A549 (cell line): ENCODE results near the gene MAD1L1. TPM values are rescaled to one million over a fixed set of nuclear protein-coding genes. Genes with fewer than 3 reads are reported as not detected.

Source experiments
- ATAC-seq, 2 experiments: fragments of 200-7000 bp in 1 of 2; fragments of >200 bp in 1 of 2; cut with Nextera tagmentation in 1 of 2; cut with Tn5 transposase in 1 of 2; 3 replicates each; pipeline versions ENCODE4 v1.8.0 to v1.9.1; 2018 to 2020; ENCODE audit warnings: mild to moderate bottlenecking in 1 of 2, moderate library complexity in 1 of 2
- CTCF ChIA-PET: fragments of 300-600 bp; sonication (Branson Sonifier 250); formaldehyde crosslinking; extraction: SDS; loops from one replicate; lab custom pipeline; 2021; ENCODE audit warnings: antibody characterized with exemption, inconsistent platforms; lab: Yijun Ruan, JAX
- POLR2A ChIA-PET: fragments of 350-600 bp; formaldehyde crosslinking; extraction: SDS; loops from one replicate; lab custom pipeline; 2021; ENCODE audit warnings: antibody characterized with exemption, inconsistent platforms; lab: Yijun Ruan, JAX
- DNase-seq, 2 experiments: peaks; one replicate each; pipeline versions ENCODE4 v3.0.0 to v3.0.0-alpha.2; 2011 to 2016; ENCODE audit warnings: low read depth in 1 of 2, low spot score in 1 of 2
- FAIRE-seq: peaks from 2 replicates; lab custom pipeline; 2011; peaks lifted over from hg19 to GRCh38; lab: Jason Lieb, UNC
- H3K27ac ChIP-seq, 2 experiments: fragments of >200 bp; sonication (Bioruptor Twin); formaldehyde crosslinking; 3 replicates each; pipeline ENCODE4 v1.5.1; 2016 to 2017
- H3K4me1 ChIP-seq: fragments of >200 bp; sonication (Bioruptor Twin); formaldehyde crosslinking; 3 replicates; pipeline ENCODE4 v1.6.1; 2016
- H3K4me2 ChIP-seq: fragments of >200 bp; sonication (Bioruptor Twin); formaldehyde crosslinking; 3 replicates; pipeline ENCODE4 v1.6.1; 2016
- H3K4me3 ChIP-seq: fragments of >200 bp; sonication (Bioruptor Twin); formaldehyde crosslinking; 3 replicates; pipeline ENCODE4 v1.5.1; 2016
- H3K9me3 ChIP-seq: fragments of >200 bp; sonication (Bioruptor Twin); formaldehyde crosslinking; 3 replicates; pipeline ENCODE4 v1.6.1; 2016
- CEBPB ChIP-seq, 2 experiments: fragments of >200 bp in 1 of 2; sonication (Bioruptor Twin) in 1 of 2; formaldehyde crosslinking in 1 of 2; IDR thresholded peaks; 2 replicates each; pipeline ENCODE4 v1.6.1; 2012 to 2016
- CHD2 ChIP-seq: fragments of 150-350 bp; IDR thresholded peaks from 2 replicates; pipeline ENCODE4 v1.6.1; 2014; ENCODE audit warnings: low read length; ENCODE audit not compliant: partially characterized antibody
- FOXS1 ChIP-seq: fragments of 250-450 bp; sonication (Bioruptor Pico); IDR thresholded peaks from 2 replicates; pipeline ENCODE4 v1.5.0; 2020; ENCODE audit warnings: mild to moderate bottlenecking, moderate library complexity
- GATA3 ChIP-seq: IDR thresholded peaks from 2 replicates; pipeline ENCODE4 v1.6.1; 2012; ENCODE audit warnings: borderline replicate concordance
- HDAC2 ChIP-seq: fragments of 200-600 bp; sonication (generic); IDR thresholded peaks from 2 replicates; pipeline ENCODE4 v1.6.1; 2016
- JUN ChIP-seq, 2 experiments: fragments of >200 bp; sonication (Bioruptor Twin); formaldehyde crosslinking; IDR thresholded peaks; 2 replicates in 1 of 2; 3 replicates in 1 of 2; pipeline ENCODE4 v1.6.1; 2016 to 2017
- JUNB ChIP-seq: fragments of >200 bp; sonication (Bioruptor Twin); formaldehyde crosslinking; IDR thresholded peaks from 2 replicates; pipeline ENCODE4 v1.6.1; 2016
- KDM1A ChIP-seq: fragments of 200-600 bp; sonication (generic); IDR thresholded peaks from 2 replicates; pipeline ENCODE4 v1.6.1; 2016; ENCODE audit warnings: low read depth, mild to moderate bottlenecking
- MAFK ChIP-seq: fragments of 450-650 bp; IDR thresholded peaks from 2 replicates; pipeline ENCODE4 v1.6.1; 2014; ENCODE audit not compliant: partially characterized antibody
- NR3C1 ChIP-seq: fragments of >200 bp; sonication (Bioruptor Twin); formaldehyde crosslinking; IDR thresholded peaks from 3 replicates; pipeline ENCODE4 v1.6.1; 2017
- PHF8 ChIP-seq: fragments of 200-600 bp; sonication (generic); IDR thresholded peaks from 2 replicates; pipeline ENCODE4 v1.6.1; 2016; ENCODE audit warnings: low read depth, mild to moderate bottlenecking, antibody characterized with exemption, moderate library complexity, borderline replicate concordance
- POLR2A ChIP-seq: IDR thresholded peaks from 2 replicates; pipeline ENCODE4 v1.6.1; 2012; ENCODE audit warnings: mild to moderate bottlenecking, low read length
- POLR2AphosphoS2 ChIP-seq: conservative IDR thresholded peaks from 2 replicates; pipeline ENCODE4 v1.6.1; 2012; ENCODE audit warnings: low read length, improper control_type of control experiment, inconsistent platforms
- RCOR1 ChIP-seq: fragments of 150-350 bp; IDR thresholded peaks from 2 replicates; pipeline ENCODE4 v1.6.1; 2014; ENCODE audit warnings: antibody characterized with exemption, low read length, low read depth
- RFX5 ChIP-seq: fragments of 450-650 bp; IDR thresholded peaks from 2 replicates; pipeline ENCODE4 v1.7.1; 2014; ENCODE audit warnings: antibody characterized with exemption, mild to moderate bottlenecking, moderate library complexity
- SMC3 ChIP-seq: fragments of >200 bp; sonication (Bioruptor Twin); formaldehyde crosslinking; IDR thresholded peaks from 3 replicates; pipeline ENCODE4 v1.6.1; 2018; ENCODE audit warnings: inconsistent platforms
- TP53 ChIP-seq: fragments of 250-450 bp; sonication (Bioruptor Pico); IDR thresholded peaks from 2 replicates; pipeline ENCODE4 v1.5.0; 2021; ENCODE audit warnings: mild to moderate bottlenecking, moderate library complexity
- WGBS: methylation state at CpG from one replicate; pipeline ENCODE4 v1.1.6; 2017; ENCODE audit errors: missing lambda C conversion rate; 5-methylcytosine and 5-hydroxymethylcytosine counted together
- polyA plus RNA-seq, 4 experiments: library from polyadenylated mRNA; depleted of rRNA in 3 of 4; stranded (reverse); fragments of >200 nt; fragmentation: RNase III in 1 of 4; extraction: RNeasy Plus Mini Kit Qiagen cat#74134 plus additional on column Dnase treatment in 1 of 4; gene quantifications; 2 replicates in 3 of 4; 3 replicates in 1 of 4; pipeline ENCODE4 v1.2.3, GENCODE V29; 2011 to 2017
- TF ChIP-seq, protein P1 (sequence below): fragments of >200 bp; sonication (Bioruptor Twin); formaldehyde crosslinking; IDR thresholded peaks from 3 replicates; pipeline ENCODE4 v1.5.1; 2016
- TF ChIP-seq, protein P2 (sequence below): fragments of >200 bp; sonication (Bioruptor Twin); formaldehyde crosslinking; IDR thresholded peaks from 2 replicates; pipeline ENCODE4 v1.6.1; 2016

Gene MAD1L1
- polyA plus RNA-seq, 2 of the 4 experiments (the other 2 are of a cell fraction) = 13.6 to 16.6 TPM

DNA sequence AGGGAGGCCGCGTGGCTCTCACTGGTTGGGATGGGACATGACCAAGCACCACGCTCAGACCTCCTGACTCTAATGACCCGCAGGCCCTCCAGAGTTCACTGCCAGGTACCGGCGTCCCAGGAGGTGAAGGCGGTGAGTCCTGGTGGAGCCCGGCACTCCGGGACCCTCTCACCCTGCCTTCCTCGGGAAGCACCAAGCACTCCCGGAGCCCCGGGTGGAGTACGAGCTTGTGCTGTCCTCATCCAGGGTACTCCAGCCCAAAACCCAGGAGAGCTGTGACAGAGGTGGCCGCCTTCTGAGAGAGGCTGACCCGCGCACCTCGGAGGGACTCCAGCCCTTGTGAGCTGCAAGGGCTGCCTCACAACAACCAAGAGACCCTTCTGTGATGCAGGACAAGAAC lies 9.4 kb downstream of the MAD1L1 start:
- 92% methylated on average over 7 of the region's 17 CpGs for WGBS
- DNase-seq = no peak
- H3K4me3 ChIP-seq = no peak overlapping the region
- H3K27ac ChIP-seq = no peak overlapping the region
- H3K9me3 ChIP-seq = no peaks in the 10 kb centered on the region
- no peak for TF ChIP-seq RFX5
- no peak for TF ChIP-seq KDM1A
- TF ChIP-seq, protein P1, sequence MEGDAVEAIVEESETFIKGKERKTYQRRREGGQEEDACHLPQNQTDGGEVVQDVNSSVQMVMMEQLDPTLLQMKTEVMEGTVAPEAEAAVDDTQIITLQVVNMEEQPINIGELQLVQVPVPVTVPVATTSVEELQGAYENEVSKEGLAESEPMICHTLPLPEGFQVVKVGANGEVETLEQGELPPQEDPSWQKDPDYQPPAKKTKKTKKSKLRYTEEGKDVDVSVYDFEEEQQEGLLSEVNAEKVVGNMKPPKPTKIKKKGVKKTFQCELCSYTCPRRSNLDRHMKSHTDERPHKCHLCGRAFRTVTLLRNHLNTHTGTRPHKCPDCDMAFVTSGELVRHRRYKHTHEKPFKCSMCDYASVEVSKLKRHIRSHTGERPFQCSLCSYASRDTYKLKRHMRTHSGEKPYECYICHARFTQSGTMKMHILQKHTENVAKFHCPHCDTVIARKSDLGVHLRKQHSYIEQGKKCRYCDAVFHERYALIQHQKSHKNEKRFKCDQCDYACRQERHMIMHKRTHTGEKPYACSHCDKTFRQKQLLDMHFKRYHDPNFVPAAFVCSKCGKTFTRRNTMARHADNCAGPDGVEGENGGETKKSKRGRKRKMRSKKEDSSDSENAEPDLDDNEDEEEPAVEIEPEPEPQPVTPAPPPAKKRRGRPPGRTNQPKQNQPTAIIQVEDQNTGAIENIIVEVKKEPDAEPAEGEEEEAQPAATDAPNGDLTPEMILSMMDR = no peak
- no peak for FAIRE-seq
- H3K4me1 ChIP-seq = 0 out of 3 replicates have a peak, but pooled peaks cover 6% of the 10 kb centered on the region
- ATAC-seq = no peak
- H3K4me2 ChIP-seq = no peak overlapping the region
- ChIA-PET POLR2A (no interaction called here), CTCF (interaction anchor here (1.5 to 1.9 kb wide), 3 partner anchors 8 to 246 kb away, joined by 3 to 7 read pairs (median 3); no protein-coding TSS in a partner anchor)

DNA sequence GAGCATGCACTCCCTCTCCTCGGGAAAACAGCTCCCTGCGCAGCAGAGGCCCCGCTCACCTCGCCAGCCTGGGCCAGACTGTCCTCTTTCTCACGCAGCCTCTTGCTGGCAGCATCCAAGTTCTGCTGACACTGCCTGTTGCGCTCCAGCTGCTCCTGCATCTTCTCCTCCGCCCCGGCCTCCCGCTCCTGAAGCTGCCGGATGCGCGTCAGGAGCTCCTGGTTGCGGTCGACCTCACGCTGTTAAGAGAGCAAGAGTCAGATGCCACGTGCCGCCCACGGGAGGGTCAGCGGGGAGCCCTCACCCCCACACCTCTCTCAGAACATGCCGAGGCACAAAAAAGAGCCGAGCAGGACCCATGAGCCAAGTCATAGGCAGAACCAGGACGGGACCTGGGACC lies 10.2 kb downstream of the MAD1L1 start:
- no peak overlapping the region for H3K4me2 ChIP-seq
- POLR2A ChIA-PET = no interaction called here
- no peak overlapping the region for H3K4me3 ChIP-seq
- FAIRE-seq (no peak), ATAC-seq (no peak), DNase-seq (no peak)
- TF ChIP-seq PHF8 = no peak
- WGBS = 95% methylated on average over 14 of the region's 22 CpGs
- H3K4me1 ChIP-seq = 0 out of 3 replicates have a peak, but pooled peaks cover 6% of the 10 kb centered on the region
- no peaks in the 10 kb centered on the region for H3K9me3 ChIP-seq
- no peak overlapping the region for H3K27ac ChIP-seq
- CTCF ChIA-PET = interaction anchor here (0.8 to 1.1 kb wide), 2 partner anchors 13 to 644 kb away, joined by 3 read pairs; no protein-coding TSS in a partner anchor

DNA sequence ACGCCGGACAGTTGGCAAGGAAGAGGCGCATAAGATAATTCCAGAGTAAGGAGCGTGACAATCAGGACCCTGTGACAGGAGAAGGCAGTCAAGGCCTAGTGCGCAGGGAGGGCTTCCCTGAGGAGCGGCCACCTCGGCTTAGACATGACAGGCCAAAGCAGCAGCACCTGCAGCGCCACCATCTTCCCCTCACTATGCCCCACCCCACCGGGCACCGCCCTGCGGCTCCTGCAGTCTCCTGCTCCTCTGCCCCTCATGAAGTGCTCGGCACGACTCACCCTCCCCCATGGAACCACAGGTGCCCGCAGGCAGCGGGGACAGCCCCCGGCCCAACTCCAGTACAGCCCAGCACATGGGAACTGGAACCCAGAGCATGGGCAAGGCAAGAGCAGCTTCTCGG lies 11.8 kb downstream of the MAD1L1 start:
- no peak overlapping the region for H3K4me2 ChIP-seq
- 90% methylated on average over 17 of the region's 17 CpGs for WGBS
- DNase-seq = no peak
- no peak overlapping the region for H3K27ac ChIP-seq
- H3K4me3 ChIP-seq = no peak overlapping the region
- FAIRE-seq = no peak
- TF ChIP-seq JUNB = no peak
- no peak for TF ChIP-seq FOXS1 (CRISPR knock-in tag)
- no peak for TF ChIP-seq PHF8
- no peak for TF ChIP-seq NR3C1
- TF ChIP-seq CHD2 = no peak
- TF ChIP-seq HDAC2 = no peak
- no peak for TF ChIP-seq CEBPB (IDR thresholded peaks at IDR 0.05)
- TF ChIP-seq TP53 (CRISPR knock-in tag) = no peak
- TF ChIP-seq, protein P2, sequence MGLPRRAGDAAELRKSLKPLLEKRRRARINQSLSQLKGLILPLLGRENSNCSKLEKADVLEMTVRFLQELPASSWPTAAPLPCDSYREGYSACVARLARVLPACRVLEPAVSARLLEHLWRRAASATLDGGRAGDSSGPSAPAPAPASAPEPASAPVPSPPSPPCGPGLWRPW = no peak
- TF ChIP-seq GATA3 = no peak
- TF ChIP-seq POLR2AphosphoS2 = no peak
- TF ChIP-seq, protein P1 = no peak
- no peak for TF ChIP-seq SMC3
- TF ChIP-seq POLR2A = no peak
- TF ChIP-seq MAFK = no peak
- TF ChIP-seq RCOR1 = no peak
- TF ChIP-seq JUN (IDR thresholded peaks at IDR 0.05) = no peak
- ChIA-PET CTCF (no interaction called here), POLR2A (no interaction called here)
- no peaks in the 10 kb centered on the region for H3K9me3 ChIP-seq
- 0 out of 3 replicates have a peak, but pooled peaks cover 6% of the 10 kb centered on the region for H3K4me1 ChIP-seq
- ATAC-seq = no peak
